ENCODE data around the gene CASP2.
A peak's percentile ranks its signal among the peaks of the same experiment; 100 is the strongest.

- TF ChIP-seq CTCF (IDR thresholded peaks at IDR 0.05; ENCODE audit: low read depth, low read length), result peak; percentile 42
- TF ChIP-seq POLR2A (IDR thresholded peaks at IDR 0.05; ENCODE audit: extremely low read depth, insufficient read length), result no peak
Observed at GRCh38 chr7:143345428-143345900, 57.3 kb downstream of the CASP2 start.
